GM12864 (cell line): ENCODE results near the gene KCNT1.

Source experiments
- DNase-seq: peaks from one replicate; pipeline ENCODE4 v3.0.0-alpha.2; 2011; ENCODE audit warnings: low read depth
- H3K4me3 ChIP-seq: 2 replicates; pipeline ENCODE4 v1.5.1; 2011; ENCODE audit warnings: mild to moderate bottlenecking, low read depth, low read length, control low read depth
- CTCF ChIP-seq: IDR thresholded peaks from 2 replicates; pipeline ENCODE4 v1.5.1; 2011; ENCODE audit warnings: low read depth, mild to moderate bottlenecking, moderate library complexity, low read length, control low read depth, inconsistent platforms; ENCODE audit errors: missing control alignments

KCNT1 gene

GRCh38 chr9:135769489-135770202, 67.7 kb downstream of the KCNT1 start:
- TF ChIP-seq CTCF: no peak
- no peak for DNase-seq
- H3K4me3 ChIP-seq: no peak overlapping the region

DNA sequence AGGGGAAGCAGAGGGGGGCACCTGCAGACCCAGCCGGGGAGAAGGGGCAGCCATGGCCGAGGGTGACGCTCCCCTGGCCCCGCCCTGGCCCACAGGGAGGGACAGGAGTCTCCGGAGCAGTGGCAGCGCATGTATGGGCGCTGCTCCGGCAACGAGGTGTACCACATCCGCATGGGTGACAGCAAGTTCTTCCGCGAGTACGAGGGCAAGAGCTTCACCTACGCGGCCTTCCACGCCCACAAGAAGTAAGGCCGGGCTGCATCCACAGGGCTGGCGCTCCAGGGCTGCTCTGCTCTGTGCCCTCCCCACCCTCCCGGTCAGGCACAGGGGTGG, 68.2 kb downstream of the KCNT1 start:
- no peak overlapping the region for H3K4me3 ChIP-seq
- no peak for TF ChIP-seq CTCF
- DNase-seq: no peak

DNA sequence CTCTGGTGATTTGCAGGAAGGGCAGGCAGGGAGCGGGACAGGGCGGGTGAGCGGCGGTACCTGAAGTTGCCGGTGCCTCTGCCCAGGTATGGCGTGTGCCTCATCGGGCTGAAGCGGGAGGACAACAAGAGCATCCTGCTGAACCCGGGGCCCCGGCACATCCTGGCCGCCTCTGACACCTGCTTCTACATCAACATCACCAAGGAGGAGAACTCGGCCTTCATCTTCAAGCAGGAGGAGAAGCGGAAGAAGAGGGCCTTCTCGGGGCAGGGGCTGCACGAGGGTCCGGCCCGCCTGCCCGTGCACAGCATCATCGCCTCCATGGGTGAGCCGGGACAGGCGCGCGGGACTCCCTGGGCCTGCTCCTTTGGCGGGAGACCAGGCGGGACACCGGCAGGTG, 68.8 kb downstream of the KCNT1 start:
- no peak overlapping the region for H3K4me3 ChIP-seq
- no peak for TF ChIP-seq CTCF
- DNase-seq: no peak

DNA sequence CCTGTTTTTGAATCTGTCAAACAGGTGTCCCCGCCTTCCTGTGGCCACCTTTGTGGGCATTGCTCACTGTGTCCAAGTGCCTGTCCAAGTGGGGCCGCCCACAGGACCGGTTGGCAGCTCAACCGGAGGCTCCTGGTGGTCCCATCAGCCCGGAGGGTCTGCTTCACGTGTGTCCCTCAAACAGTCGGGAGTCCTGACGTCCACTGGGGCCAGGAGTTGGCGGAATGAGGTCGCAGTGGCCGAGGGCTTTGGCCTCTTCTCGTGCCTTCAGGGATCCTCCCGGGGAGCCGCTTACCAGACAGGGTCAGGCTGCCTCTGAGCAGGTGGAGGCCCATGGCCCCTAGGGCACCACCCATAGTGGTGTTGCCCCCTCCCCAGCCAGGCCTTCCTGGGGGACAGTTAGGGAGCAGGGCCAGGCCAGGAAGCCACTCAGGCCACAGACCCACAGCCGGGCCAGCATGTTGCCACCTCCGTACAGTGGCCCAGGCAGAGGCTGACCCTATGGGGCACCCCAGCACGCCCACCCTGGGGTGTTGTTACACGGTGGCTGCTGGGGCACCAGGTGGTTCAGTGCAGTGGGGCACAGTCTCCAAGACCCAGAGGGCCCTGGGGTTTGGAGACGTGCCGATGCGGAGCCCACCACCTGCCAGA, 69.5 kb downstream of the KCNT1 start:
- H3K4me3 ChIP-seq: no peak overlapping the region
- DNase-seq: no peak
- no peak for TF ChIP-seq CTCF

GRCh38 chr9:135772056-135772646, 70.2 kb downstream of the KCNT1 start:
- TF ChIP-seq CTCF: no peak
- no peak overlapping the region for H3K4me3 ChIP-seq
- DNase-seq: no peak

GRCh38 chr9:135772702-135773493, 70.9 kb downstream of the KCNT1 start:
- TF ChIP-seq CTCF: no peak
- H3K4me3 ChIP-seq: no peak overlapping the region
- DNase-seq: no peak
